ENCODE results near the gene OR4D10.

GRCh38 chr11:59503276-59503675 is 30.2 kb downstream of the OR4D10 start, which contains the start of gene OR4D11:
- no peak for TF ChIP-seq EZH2 (optimal IDR thresholded peaks at IDR 0.05; ENCODE audit: low read depth, low read length)
- TF ChIP-seq CTCF (IDR thresholded peaks at IDR 0.05; ENCODE audit: low read length) = no peak
